WTC11 (cell line): ENCODE results near the gene GMIP. TPM values are rescaled to one million over a fixed set of nuclear protein-coding genes. Genes with fewer than 3 reads are reported as not detected.

Source experiments
- ATAC-seq: fragments of 200-7000 bp; cut with Tn5 transposase; 2 replicates; pipeline ENCODE4 v1.10.0; 2021; ENCODE audit warnings: mild to moderate bottlenecking, moderate library complexity
- CTCF ChIA-PET: fragments of 300-600 bp; sonication (Branson Sonifier 250); formaldehyde crosslinking; loops from one replicate; lab custom pipeline; 2021; ENCODE audit warnings: antibody characterized with exemption; lab: Charles Lee
- POLR2A ChIA-PET: fragments of 350-600 bp; sonication (Branson Sonifier 250); formaldehyde crosslinking; loops from one replicate; lab custom pipeline; 2021; ENCODE audit warnings: antibody characterized with exemption; lab: Charles Lee
- DNase-seq: peaks from one replicate; pipeline ENCODE4 v3.0.0; 2021; ENCODE audit warnings: low spot score
- H3K27ac Mint-ChIP-seq: 2 replicates; pipeline ENCODE4 v1.8.0; 2021; ENCODE audit warnings: mixed read lengths
- H3K27me3 Mint-ChIP-seq: 2 replicates; pipeline ENCODE4 v1.8.0; 2021; ENCODE audit warnings: low read depth, mild to moderate bottlenecking, moderate library complexity, mixed read lengths
- H3K36me3 Mint-ChIP-seq: 2 replicates; pipeline ENCODE4 v1.8.0; 2021; ENCODE audit warnings: mixed read lengths
- H3K4me1 Mint-ChIP-seq: 2 replicates; pipeline ENCODE4 v1.8.0; 2022; ENCODE audit warnings: mixed read lengths
- H3K4me3 Mint-ChIP-seq: 2 replicates; pipeline ENCODE4 v1.8.0; 2021; ENCODE audit warnings: mild to moderate bottlenecking, moderate library complexity, mixed read lengths
- H3K9me3 Mint-ChIP-seq: 2 replicates; pipeline ENCODE4 v1.8.0; 2021; ENCODE audit warnings: mixed read lengths
- ATF2 ChIP-seq: sonication (generic); formaldehyde crosslinking; IDR thresholded peaks from 2 replicates; pipeline ENCODE4 v1.8.1; 2022; ENCODE audit warnings: low read depth, missing genetic modification reagents, borderline replicate concordance
- ATF6 ChIP-seq: sonication (generic); formaldehyde crosslinking; IDR thresholded peaks from 2 replicates; pipeline ENCODE4 v1.8.1; 2023; ENCODE audit warnings: mild to moderate bottlenecking, missing genetic modification reagents
- CDX4 ChIP-seq: fragments of 250-450 bp; sonication (Bioruptor Pico); IDR thresholded peaks from 2 replicates; pipeline ENCODE4 v1.9.0; 2021; ENCODE audit warnings: moderate library complexity, mild to moderate bottlenecking, inconsistent platforms, borderline replicate concordance
- CREB1 ChIP-seq: sonication (generic); formaldehyde crosslinking; IDR thresholded peaks from 2 replicates; pipeline ENCODE4 v1.8.0; 2023; ENCODE audit warnings: mild to moderate bottlenecking, missing genetic modification reagents
- EMX1 ChIP-seq: fragments of 250-450 bp; sonication (Bioruptor Pico); IDR thresholded peaks from 2 replicates; pipeline ENCODE4 v1.8.0; 2021; ENCODE audit warnings: mild to moderate bottlenecking
- GRHL2 ChIP-seq: fragments of 250-450 bp; sonication (Bioruptor Pico); IDR thresholded peaks from 2 replicates; pipeline ENCODE4 v1.8.0; 2022; ENCODE audit warnings: mild to moderate bottlenecking, moderate library complexity; ENCODE audit not compliant: insufficient replicate concordance, severe bottlenecking
- GTF2I ChIP-seq: fragments of 250-450 bp; sonication (Bioruptor Pico); conservative IDR thresholded peaks from 2 replicates; pipeline ENCODE4 v1.4.0; 2021; ENCODE audit warnings: mild to moderate bottlenecking
- NFE2L1 ChIP-seq: sonication (generic); formaldehyde crosslinking; IDR thresholded peaks from 2 replicates; pipeline ENCODE4 v1.8.1; 2023; ENCODE audit warnings: missing genetic modification reagents
- SMAD3 ChIP-seq: sonication (generic); formaldehyde crosslinking; IDR thresholded peaks from 2 replicates; pipeline ENCODE4 v1.8.0; 2022; ENCODE audit warnings: missing genetic modification reagents, mild to moderate bottlenecking, borderline replicate concordance
- TP53 ChIP-seq: sonication (generic); formaldehyde crosslinking; IDR thresholded peaks from 2 replicates; pipeline ENCODE4 v1.8.1; 2023; ENCODE audit warnings: mild to moderate bottlenecking, missing genetic modification reagents
- ZNF263 ChIP-seq: sonication (generic); formaldehyde crosslinking; IDR thresholded peaks from 2 replicates; pipeline ENCODE4 v1.8.1; 2022; ENCODE audit warnings: low read depth, mild to moderate bottlenecking, moderate library complexity, missing genetic modification reagents
- ZNF281 ChIP-seq: sonication (generic); formaldehyde crosslinking; IDR thresholded peaks from 2 replicates; pipeline ENCODE4 v1.8.0; 2023; ENCODE audit warnings: mild to moderate bottlenecking, missing genetic modification reagents
- ZNF423 ChIP-seq: fragments of 250-450 bp; sonication (Bioruptor Pico); IDR thresholded peaks from 2 replicates; pipeline ENCODE4 v2.1.2; 2022; ENCODE audit warnings: mild to moderate bottlenecking, moderate library complexity
- ZNF425 ChIP-seq: fragments of 250-450 bp; sonication (Bioruptor Pico); conservative IDR thresholded peaks from 2 replicates; pipeline ENCODE4 v1.9.0; 2021; ENCODE audit warnings: mild to moderate bottlenecking
- ZNF671 ChIP-seq: fragments of 250-450 bp; sonication (Bioruptor Pico); IDR thresholded peaks from 2 replicates; pipeline ENCODE4 v1.8.0; 2021; ENCODE audit warnings: mild to moderate bottlenecking
- total RNA-seq: library from RNA; stranded (reverse); gene quantifications from 3 replicates; pipeline ENCODE4 v1.2.3, GENCODE V29; 2021

The GMIP gene
- total RNA-seq, 1 experiment from 2014 or later: 23.0 TPM

GRCh38 chr19:19618219-19619051 lies 25.0 kb downstream of the GMIP start, which contains the start of gene PBX4 (continued):
- TF ChIP-seq ZNF671 (CRISPR knock-in tag) (no peak), SMAD3 (CRISPR knock-in tag) (no peak), GTF2I (CRISPR knock-in tag) (no peak), ZNF263 (CRISPR knock-in tag) (no peak), ZNF423 (CRISPR knock-in tag) (no peak), NFE2L1 (CRISPR knock-in tag) (no peak), TP53 (CRISPR knock-in tag) (0 out of 2 replicates have a peak, but pooled peaks have one; percentile 37), GRHL2 (no peak), CREB1 (no peak), ATF6 (CRISPR knock-in tag) (no peak), ZNF281 (CRISPR knock-in tag) (no peak), CDX4 (CRISPR knock-in tag) (no peak), EMX1 (CRISPR knock-in tag) (no peak), ATF2 (CRISPR knock-in tag) (no peak)

- CTCF ChIA-PET: interaction anchor here (0.9 to 2.9 kb wide), 3 partner anchors 29 to 61 kb away, joined by 3 to 14 read pairs (median 3); partner anchors contain the start of gene GMIP
- no peak for DNase-seq
- H3K4me1 Mint-ChIP-seq: peaks cover 13% of the 10 kb centered on the region
- H3K36me3 Mint-ChIP-seq: no peaks in the 10 kb centered on the region
- H3K4me3 Mint-ChIP-seq: no peak overlapping the region
- H3K27ac Mint-ChIP-seq: no peak overlapping the region
- H3K27me3 Mint-ChIP-seq: peaks cover 29% of the 10 kb centered on the region
- POLR2A ChIA-PET: no interaction called here
- no peaks in the 10 kb centered on the region for H3K9me3 Mint-ChIP-seq
- TF ChIP-seq ZNF425 (CRISPR knock-in tag): no peak
- no peak for ATAC-seq
Measured at GRCh38 chr19:19615086-19615485, 28.4 kb downstream of the GMIP start.
